ENCODE results near the gene ADARB1.

Gene ADARB1

GRCh38 chr21:45055861-45056260 lies 18.5 kb upstream of the ADARB1 start:
- DNase-seq = no peak

- no peak for DNase-seq
These were observed 18.0 kb upstream of the ADARB1 start for GRCh38 chr21:45056296-45056904.

GRCh38 chr21:45056917-45057560 lies 17.3 kb upstream of the ADARB1 start:
- no peak for DNase-seq

GRCh38 chr21:45057886-45058285 lies 16.5 kb upstream of the ADARB1 start:
- no peak for DNase-seq

GRCh38 chr21:45059121-45059520 lies 15.3 kb upstream of the ADARB1 start:
- no peak for DNase-seq

GRCh38 chr21:45060089-45060488 lies 14.3 kb upstream of the ADARB1 start:
- no peak for DNase-seq

- DNase-seq = no peak
These were observed 13.6 kb upstream of the ADARB1 start for GRCh38 chr21:45060675-45061311.

- no peak for DNase-seq
These were observed 10.3 kb upstream of the ADARB1 start for GRCh38 chr21:45064091-45064490.

GRCh38 chr21:45064618-45065399 lies 9.6 kb upstream of the ADARB1 start:
- DNase-seq = no peak

GRCh38 chr21:45067462-45068285 lies 6.7 kb upstream of the ADARB1 start:
- DNase-seq = no peak

GRCh38 chr21:45069085-45069484 lies 5.3 kb upstream of the ADARB1 start:
- DNase-seq = no peak

- DNase-seq = no peak
These were observed 4.7 kb upstream of the ADARB1 start for GRCh38 chr21:45069711-45070110.

- no peak for DNase-seq
These were observed 3.1 kb upstream of the ADARB1 start for GRCh38 chr21:45071078-45071873.

- DNase-seq = no peak
These were observed 2.3 kb upstream of the ADARB1 start for GRCh38 chr21:45071874-45072737.

GRCh38 chr21:45072738-45073300 lies 1.6 kb upstream of the ADARB1 start:
- no peak for DNase-seq

- DNase-seq = no peak
These were observed 906 bp upstream of the ADARB1 start for GRCh38 chr21:45073301-45074047.

- DNase-seq = no peak
These were observed 627 bp downstream of the ADARB1 start for GRCh38 chr21:45074818-45075595.

GRCh38 chr21:45075596-45076244 lies 1.3 kb downstream of the ADARB1 start:
- no peak for DNase-seq

Data from CD4-positive, alpha-beta T cell treated with Interleukin-1 beta for 1 hour (primary cell).